Karpas-422 (cell line): Measurements from ENCODE around the gene PRSS2. TPM values are rescaled to one million over a fixed set of nuclear protein-coding genes. Genes with fewer than 3 reads are reported as not detected.
"Not testable (repeated sequence)": the region's sequence is repeated elsewhere in the genome, so short reads cannot be mapped to it uniquely, and the experiment has no call there.

Experiments
- DNase-seq: peaks from one replicate; pipeline ENCODE4 v3.0.0-alpha.2; 2015
- H2AFZ ChIP-seq: fragments of 200-600 bp; sonication (generic); 2 replicates; pipeline ENCODE4 v1.6.1; 2014; ENCODE audit warnings: antibody characterized with exemption, low read length, mixed read lengths
- H3K27ac ChIP-seq: fragments of 200-600 bp; sonication (generic); 2 replicates; pipeline ENCODE4 v1.5.1; 2014; ENCODE audit warnings: mild to moderate bottlenecking, low read length, moderate library complexity
- H3K27me3 ChIP-seq: fragments of 200-600 bp; sonication (generic); 2 replicates; pipeline ENCODE4 v1.6.1; 2014; ENCODE audit warnings: low read length, mixed read lengths
- H3K36me3 ChIP-seq: fragments of 200-600 bp; sonication (generic); 2 replicates; pipeline ENCODE4 v1.6.1; 2014; ENCODE audit warnings: low read length, mixed read lengths; ENCODE audit not compliant: insufficient read depth
- H3K4me1 ChIP-seq: fragments of 200-600 bp; sonication (generic); 2 replicates; pipeline ENCODE4 v1.6.1; 2014; ENCODE audit warnings: mild to moderate bottlenecking, low read length, mixed read lengths
- H3K4me2 ChIP-seq: fragments of 200-600 bp; sonication (generic); 2 replicates; pipeline ENCODE4 v1.6.1; 2014; ENCODE audit warnings: low read length, low read depth, mild to moderate bottlenecking; ENCODE audit not compliant: poor library complexity, severe bottlenecking
- H3K4me3 ChIP-seq: fragments of 200-600 bp; sonication (generic); 2 replicates; pipeline ENCODE4 v1.5.1; 2014; ENCODE audit warnings: mild to moderate bottlenecking, antibody characterized with exemption, low read length, mixed read lengths
- H3K79me2 ChIP-seq: fragments of 200-600 bp; sonication (generic); 2 replicates; pipeline ENCODE4 v1.6.1; 2014; ENCODE audit warnings: mild to moderate bottlenecking, low read length, mixed read lengths
- H3K9ac ChIP-seq: fragments of 200-600 bp; sonication (generic); 2 replicates; pipeline ENCODE4 v1.6.0; 2014; ENCODE audit warnings: low read length
- H3K9me2 ChIP-seq: fragments of 200-600 bp; sonication (generic), shearing (Covaris generic); replicated peaks from 2 replicates; pipeline ENCODE4 v1.6.0; 2014; ENCODE audit warnings: mild to moderate bottlenecking, low read length, moderate library complexity; ENCODE audit not compliant: insufficient read depth
- H3K9me3 ChIP-seq: fragments of 300-700, 200-600 bp; sonication (generic); 2 replicates; pipeline ENCODE4 v1.6.1; 2014; ENCODE audit warnings: low read length, mixed read lengths
- H4K20me1 ChIP-seq: fragments of 200-600 bp; sonication (generic); 2 replicates; pipeline ENCODE4 v1.6.1; 2014; ENCODE audit warnings: mild to moderate bottlenecking, antibody characterized with exemption, low read length, low read depth; ENCODE audit not compliant: insufficient read depth
- total RNA-seq: library from RNA; depleted of rRNA; stranded (reverse); fragments of >200 nt; shearing (Covaris generic); gene quantifications from 2 replicates; pipeline ENCODE4 v1.2.3, GENCODE V29; 2014; ENCODE audit warnings: low replicate concordance

The PRSS2 gene
- total RNA-seq, 1 experiment from 2014 or later, result not detected

GRCh38 chr7:142767861-142768260 is 2.9 kb upstream of the PRSS2 start:
- H3K27me3 ChIP-seq, result no peaks in the 10 kb centered on the region
- no peak overlapping the region for H3K4me2 ChIP-seq
- no peak overlapping the region for H3K27ac ChIP-seq
- H3K9me3 ChIP-seq, result no peaks in the 10 kb centered on the region
- no peaks in the 10 kb centered on the region for H3K9me2 ChIP-seq
- no peaks in the 10 kb centered on the region for H3K36me3 ChIP-seq
- no peaks in the 10 kb centered on the region for H3K4me1 ChIP-seq
- H3K9ac ChIP-seq, result no peak overlapping the region
- H3K79me2 ChIP-seq, result no peaks in the 10 kb centered on the region
- no peak for DNase-seq
- H4K20me1 ChIP-seq, result no peaks in the 10 kb centered on the region
- no peak overlapping the region for H3K4me3 ChIP-seq
- no peak overlapping the region for H2AFZ ChIP-seq

GRCh38 chr7:142768885-142769284 is 1.9 kb upstream of the PRSS2 start:
- not testable (repeated sequence) for H3K4me3 ChIP-seq, H4K20me1 ChIP-seq

DNA sequence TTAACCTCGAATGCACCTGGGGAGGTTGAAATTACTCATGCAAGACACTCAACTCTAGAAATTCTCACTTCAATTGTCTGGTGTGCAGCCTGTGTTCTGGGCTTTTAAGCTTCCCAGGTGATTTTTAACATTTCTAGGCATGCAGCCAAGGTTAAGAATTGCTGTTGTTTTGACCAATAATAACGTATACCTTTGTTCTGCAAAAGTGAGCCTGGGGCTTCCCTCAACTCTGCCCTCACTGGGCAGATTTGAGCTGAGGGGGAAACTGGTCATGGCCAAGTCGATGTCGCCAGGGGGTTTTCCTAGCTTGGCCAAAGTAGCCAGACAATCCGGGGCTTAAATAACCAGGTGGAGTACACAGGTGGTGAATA is 568 bp downstream of the PRSS2 start:
- no peaks in the 10 kb centered on the region for H3K36me3 ChIP-seq
- H3K9me2 ChIP-seq, result no peaks in the 10 kb centered on the region
- H3K9ac ChIP-seq, result no peak overlapping the region
- H3K79me2 ChIP-seq, result no peaks in the 10 kb centered on the region
- no peak for DNase-seq
- H3K27ac ChIP-seq, result no peak overlapping the region
- H3K27me3 ChIP-seq, result no peaks in the 10 kb centered on the region
- H3K9me3 ChIP-seq, result no peaks in the 10 kb centered on the region
- no peaks in the 10 kb centered on the region for H4K20me1 ChIP-seq
- no peak overlapping the region for H2AFZ ChIP-seq
- no peak overlapping the region for H3K4me3 ChIP-seq
- no peaks in the 10 kb centered on the region for H3K4me1 ChIP-seq
- H3K4me2 ChIP-seq, result no peak overlapping the region

More at GRCh38 chr7:142768885-142769284, 1.9 kb upstream of the PRSS2 start:
- not testable (repeated sequence) for H3K4me1 ChIP-seq, H3K36me3 ChIP-seq, H3K9me3 ChIP-seq, H3K9ac ChIP-seq, H2AFZ ChIP-seq, H3K79me2 ChIP-seq, H3K27ac ChIP-seq, H3K4me2 ChIP-seq, DNase-seq, H3K9me2 ChIP-seq, H3K27me3 ChIP-seq

DNA sequence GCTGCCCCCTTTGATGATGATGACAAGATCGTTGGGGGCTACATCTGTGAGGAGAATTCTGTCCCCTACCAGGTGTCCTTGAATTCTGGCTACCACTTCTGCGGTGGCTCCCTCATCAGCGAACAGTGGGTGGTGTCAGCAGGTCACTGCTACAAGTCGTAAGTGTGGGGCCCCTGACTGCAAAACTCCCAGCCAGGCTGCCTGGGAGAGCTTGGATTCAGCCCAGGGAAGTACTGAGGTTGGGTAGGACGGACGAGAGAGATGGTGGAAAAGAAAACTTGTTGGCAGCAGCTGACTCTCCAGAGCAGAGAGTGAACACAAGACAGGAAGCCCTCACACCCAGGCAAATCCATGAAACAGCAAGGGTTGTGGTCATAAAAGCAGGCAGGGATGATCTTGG is 1.3 kb downstream of the PRSS2 start:
- no peaks in the 10 kb centered on the region for H3K27me3 ChIP-seq
- no peaks in the 10 kb centered on the region for H3K36me3 ChIP-seq
- H3K9ac ChIP-seq, result no peak overlapping the region
- DNase-seq, result no peak
- no peak overlapping the region for H2AFZ ChIP-seq
- H3K9me3 ChIP-seq, result no peaks in the 10 kb centered on the region
- no peaks in the 10 kb centered on the region for H4K20me1 ChIP-seq
- H3K4me2 ChIP-seq, result no peak overlapping the region
- no peak overlapping the region for H3K4me3 ChIP-seq
- no peaks in the 10 kb centered on the region for H3K9me2 ChIP-seq
- H3K27ac ChIP-seq, result no peak overlapping the region
- no peaks in the 10 kb centered on the region for H3K79me2 ChIP-seq
- no peaks in the 10 kb centered on the region for H3K4me1 ChIP-seq

DNA sequence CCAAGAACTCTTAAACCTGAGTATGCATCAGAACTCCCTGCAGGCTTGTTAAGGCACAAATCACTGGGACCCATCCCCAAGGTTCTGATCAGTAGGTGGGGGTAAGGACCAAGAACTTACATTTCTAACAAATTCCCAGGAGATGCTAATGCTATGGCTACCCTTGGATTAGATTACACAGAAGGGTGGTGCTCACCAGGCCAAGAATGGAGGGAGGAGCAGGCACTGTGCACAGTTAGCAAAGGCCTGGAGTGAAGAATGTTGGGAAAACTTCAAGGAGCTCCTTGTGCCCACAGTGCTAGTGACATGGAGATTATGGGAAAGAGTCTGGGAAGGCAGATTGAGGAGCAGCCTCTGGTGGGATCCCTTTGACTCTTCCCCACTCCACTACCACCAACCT is 1.9 kb downstream of the PRSS2 start:
- no peak overlapping the region for H3K27ac ChIP-seq
- no peak for DNase-seq

DNA sequence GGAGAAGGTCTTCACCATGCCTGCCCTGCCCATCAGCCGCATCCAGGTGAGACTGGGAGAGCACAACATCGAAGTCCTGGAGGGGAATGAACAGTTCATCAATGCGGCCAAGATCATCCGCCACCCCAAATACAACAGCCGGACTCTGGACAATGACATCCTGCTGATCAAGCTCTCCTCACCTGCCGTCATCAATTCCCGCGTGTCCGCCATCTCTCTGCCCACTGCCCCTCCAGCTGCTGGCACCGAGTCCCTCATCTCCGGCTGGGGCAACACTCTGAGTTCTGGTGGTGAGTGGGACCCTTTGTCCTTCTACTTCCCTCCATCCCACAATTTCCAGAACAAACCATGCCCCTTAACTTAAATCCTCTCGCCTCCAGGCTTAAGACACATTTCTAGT is 2.5 kb downstream of the PRSS2 start:
- no peaks in the 10 kb centered on the region for H3K4me1 ChIP-seq
- no peaks in the 10 kb centered on the region for H3K9me2 ChIP-seq
- no peak overlapping the region for H3K4me2 ChIP-seq
- no peak overlapping the region for H3K4me3 ChIP-seq
- H3K9ac ChIP-seq, result no peak overlapping the region
- H3K9me3 ChIP-seq, result no peaks in the 10 kb centered on the region
- no peaks in the 10 kb centered on the region for H3K79me2 ChIP-seq
- H2AFZ ChIP-seq, result no peak overlapping the region
- no peaks in the 10 kb centered on the region for H4K20me1 ChIP-seq
- no peaks in the 10 kb centered on the region for H3K27me3 ChIP-seq
- H3K36me3 ChIP-seq, result no peaks in the 10 kb centered on the region
- DNase-seq, result no peak
- no peak overlapping the region for H3K27ac ChIP-seq

More for the DNA sequence above, 1.9 kb downstream of the PRSS2 start:
- H2AFZ ChIP-seq, result no peak overlapping the region
- H3K9ac ChIP-seq, result no peak overlapping the region
- no peaks in the 10 kb centered on the region for H3K9me3 ChIP-seq
- H3K4me1 ChIP-seq, result no peaks in the 10 kb centered on the region
- no peaks in the 10 kb centered on the region for H3K36me3 ChIP-seq
- no peak overlapping the region for H3K4me2 ChIP-seq
- H3K27me3 ChIP-seq, result no peaks in the 10 kb centered on the region
- H4K20me1 ChIP-seq, result no peaks in the 10 kb centered on the region
- H3K4me3 ChIP-seq, result no peak overlapping the region
- no peaks in the 10 kb centered on the region for H3K9me2 ChIP-seq
- H3K79me2 ChIP-seq, result no peaks in the 10 kb centered on the region

DNA sequence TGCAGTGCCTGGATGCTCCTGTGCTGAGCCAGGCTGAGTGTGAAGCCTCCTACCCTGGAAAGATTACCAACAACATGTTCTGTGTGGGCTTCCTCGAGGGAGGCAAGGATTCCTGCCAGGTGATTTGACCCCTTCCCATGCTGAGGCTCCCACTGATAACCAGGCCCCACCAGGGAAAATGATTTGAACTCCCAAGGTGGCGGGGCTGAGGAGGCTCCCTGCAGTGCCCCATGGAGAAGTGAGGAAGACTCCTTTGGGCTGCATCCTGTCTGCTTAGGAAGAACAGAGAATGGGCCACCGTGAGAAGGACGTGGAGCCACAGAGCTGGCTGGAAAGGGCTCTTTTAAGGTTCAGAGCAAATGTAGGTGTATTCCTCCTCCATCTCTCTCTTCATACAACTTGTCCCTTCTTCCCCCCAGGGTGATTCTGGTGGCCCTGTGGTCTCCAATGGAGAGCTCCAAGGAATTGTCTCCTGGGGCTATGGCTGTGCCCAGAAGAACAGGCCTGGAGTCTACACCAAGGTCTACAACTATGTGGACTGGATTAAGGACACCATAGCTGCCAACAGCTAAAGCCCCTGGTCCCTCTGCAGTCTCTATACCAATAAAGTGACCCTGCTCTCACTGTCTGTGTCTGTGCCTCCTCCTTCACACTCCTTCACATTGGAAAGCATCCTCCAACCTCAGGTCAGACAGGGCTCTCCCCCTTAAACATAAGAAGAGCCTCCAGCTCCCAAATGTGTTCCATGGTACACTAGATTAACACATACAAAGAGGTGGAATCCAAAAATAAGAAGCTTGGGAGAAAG is 3.4 kb downstream of the PRSS2 start:
- Histone ChIP-seq H3K4me2 (no peak overlapping the region), H3K9me2 (no peaks in the 10 kb centered on the region), H3K4me1 (no peaks in the 10 kb centered on the region), H4K20me1 (no peaks in the 10 kb centered on the region), H3K36me3 (no peaks in the 10 kb centered on the region), H3K9me3 (no peaks in the 10 kb centered on the region), H3K27ac (no peak overlapping the region), H3K27me3 (no peaks in the 10 kb centered on the region), H2AFZ (no peak overlapping the region), H3K4me3 (no peak overlapping the region), H3K79me2 (no peaks in the 10 kb centered on the region), H3K9ac (no peak overlapping the region)
- DNase-seq, result no peak

- Histone ChIP-seq H3K27ac (no peak overlapping the region), H3K27me3 (no peaks in the 10 kb centered on the region), H3K4me2 (no peak overlapping the region), H3K79me2 (no peaks in the 10 kb centered on the region), H4K20me1 (no peaks in the 10 kb centered on the region), H3K36me3 (no peaks in the 10 kb centered on the region), H3K4me1 (no peaks in the 10 kb centered on the region), H3K9ac (no peak overlapping the region), H3K9me3 (no peaks in the 10 kb centered on the region), H3K4me3 (no peak overlapping the region), H3K9me2 (no peaks in the 10 kb centered on the region), H2AFZ (no peak overlapping the region)
- DNase-seq, result no peak
Measured at GRCh38 chr7:142774826-142775225, 4.1 kb downstream of the PRSS2 start.
